OCI-LY3 (cell line): ENCODE measurements around the gene YPEL4.
A peak's percentile ranks its signal among the peaks of the same experiment; 100 is the strongest.

Experiments used
- H2AFZ ChIP-seq: fragments of 200-600, 300-600 bp; shearing (Covaris generic); 2 replicates; pipeline ENCODE4 v1.6.0; 2014; ENCODE audit warnings: antibody characterized with exemption, low read depth, low read length
- H3K27ac ChIP-seq: fragments of 200-600, 300-600 bp; sonication (generic); 2 replicates; pipeline ENCODE4 v1.5.1; 2014; ENCODE audit warnings: mild to moderate bottlenecking, low read length, moderate library complexity, mixed read lengths
- H3K27me3 ChIP-seq: fragments of 200-600, 300-600 bp; sonication (generic); 2 replicates; pipeline ENCODE4 v1.6.1; 2014; ENCODE audit warnings: low read depth, low read length, mixed read lengths
- H3K36me3 ChIP-seq: fragments of 200-600, 300-600 bp; sonication (generic); replicated peaks from 2 replicates; pipeline ENCODE3; 2014; ENCODE audit warnings: low read depth, low read length, mixed read lengths
- H3K4me1 ChIP-seq: fragments of 300-600, 200-600 bp; sonication (generic); 2 replicates; pipeline ENCODE4 v1.6.1; 2014; ENCODE audit warnings: low read length, mixed read lengths
- H3K4me2 ChIP-seq: fragments of 200-600, 300-600 bp; sonication (generic); 2 replicates; pipeline ENCODE4 v1.6.1; 2014; ENCODE audit warnings: low read length, mixed read lengths
- H3K4me3 ChIP-seq: fragments of 300-600, 200-600 bp; sonication (generic); 2 replicates; pipeline ENCODE4 v1.5.1; 2014; ENCODE audit warnings: antibody characterized with exemption, mild to moderate bottlenecking, low read length, moderate library complexity
- H3K79me2 ChIP-seq: fragments of 300-600, 200-600 bp; shearing (Covaris generic); 2 replicates; pipeline ENCODE4 v1.6.1; 2014; ENCODE audit warnings: mild to moderate bottlenecking, low read length, mixed read lengths
- H3K9ac ChIP-seq: fragments of 300-600, 200-600 bp; shearing (Covaris generic); 2 replicates; pipeline ENCODE4 v1.6.0; 2014; ENCODE audit warnings: mild to moderate bottlenecking, low read length, moderate library complexity
- H3K9me3 ChIP-seq: fragments of 200-600, 300-600 bp; shearing (Covaris generic); 2 replicates; pipeline ENCODE4 v1.6.1; 2014; ENCODE audit warnings: low read length, mixed read lengths; ENCODE audit not compliant: insufficient read depth
- H4K20me1 ChIP-seq: fragments of 200-600, 300-600 bp; sonication (generic); 2 replicates; pipeline ENCODE4 v1.6.1; 2016; ENCODE audit warnings: low read length, mixed read lengths; ENCODE audit not compliant: insufficient read depth
- EZH2phosphoT487 ChIP-seq: fragments of 200-600 bp; shearing (Covaris generic); IDR thresholded peaks from 2 replicates; pipeline ENCODE4 v1.6.1; 2018; ENCODE audit warnings: antibody characterized with exemption, mixed run types, low read depth
- TF ChIP-seq, protein P1 (sequence below): fragments of 200-600, 300-600 bp; sonication (generic); IDR thresholded peaks from 2 replicates; pipeline ENCODE4 v1.5.1; 2014; ENCODE audit warnings: antibody characterized with exemption, low read length, low read depth

YPEL4 gene

DNA sequence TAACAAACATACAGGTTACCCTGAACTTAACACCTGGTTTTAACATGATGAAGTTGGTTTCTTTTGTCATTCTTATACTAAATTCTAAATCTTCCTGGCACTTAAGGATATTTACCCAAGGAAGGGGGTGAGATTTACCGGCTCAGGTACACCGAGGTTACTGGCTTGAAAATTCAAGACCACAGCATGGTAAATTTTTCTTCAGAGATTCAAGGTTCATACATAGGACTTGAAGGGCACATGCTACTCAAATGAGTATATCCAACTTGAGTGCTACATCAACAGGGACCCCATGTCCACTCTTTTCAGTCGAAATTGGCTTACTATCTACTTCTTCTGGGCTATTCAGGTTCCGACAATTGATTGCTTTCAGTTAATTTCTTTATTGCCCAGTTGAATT lies 39.5 kb downstream of the YPEL4 start:
- Histone ChIP-seq H3K27me3 (peaks cover 56% of the 10 kb centered on the region), H3K4me1 (no peaks in the 10 kb centered on the region), H3K79me2 (no peaks in the 10 kb centered on the region), H2AFZ (no peak overlapping the region), H3K36me3 (no peaks in the 10 kb centered on the region), H3K4me3 (no peak overlapping the region), H3K9me3 (no peaks in the 10 kb centered on the region), H3K9ac (no peak overlapping the region), H3K4me2 (no peak overlapping the region), H3K27ac (no peak overlapping the region), H4K20me1 (no peaks in the 10 kb centered on the region)
- TF ChIP-seq, protein P1, sequence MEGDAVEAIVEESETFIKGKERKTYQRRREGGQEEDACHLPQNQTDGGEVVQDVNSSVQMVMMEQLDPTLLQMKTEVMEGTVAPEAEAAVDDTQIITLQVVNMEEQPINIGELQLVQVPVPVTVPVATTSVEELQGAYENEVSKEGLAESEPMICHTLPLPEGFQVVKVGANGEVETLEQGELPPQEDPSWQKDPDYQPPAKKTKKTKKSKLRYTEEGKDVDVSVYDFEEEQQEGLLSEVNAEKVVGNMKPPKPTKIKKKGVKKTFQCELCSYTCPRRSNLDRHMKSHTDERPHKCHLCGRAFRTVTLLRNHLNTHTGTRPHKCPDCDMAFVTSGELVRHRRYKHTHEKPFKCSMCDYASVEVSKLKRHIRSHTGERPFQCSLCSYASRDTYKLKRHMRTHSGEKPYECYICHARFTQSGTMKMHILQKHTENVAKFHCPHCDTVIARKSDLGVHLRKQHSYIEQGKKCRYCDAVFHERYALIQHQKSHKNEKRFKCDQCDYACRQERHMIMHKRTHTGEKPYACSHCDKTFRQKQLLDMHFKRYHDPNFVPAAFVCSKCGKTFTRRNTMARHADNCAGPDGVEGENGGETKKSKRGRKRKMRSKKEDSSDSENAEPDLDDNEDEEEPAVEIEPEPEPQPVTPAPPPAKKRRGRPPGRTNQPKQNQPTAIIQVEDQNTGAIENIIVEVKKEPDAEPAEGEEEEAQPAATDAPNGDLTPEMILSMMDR: no peak

DNA sequence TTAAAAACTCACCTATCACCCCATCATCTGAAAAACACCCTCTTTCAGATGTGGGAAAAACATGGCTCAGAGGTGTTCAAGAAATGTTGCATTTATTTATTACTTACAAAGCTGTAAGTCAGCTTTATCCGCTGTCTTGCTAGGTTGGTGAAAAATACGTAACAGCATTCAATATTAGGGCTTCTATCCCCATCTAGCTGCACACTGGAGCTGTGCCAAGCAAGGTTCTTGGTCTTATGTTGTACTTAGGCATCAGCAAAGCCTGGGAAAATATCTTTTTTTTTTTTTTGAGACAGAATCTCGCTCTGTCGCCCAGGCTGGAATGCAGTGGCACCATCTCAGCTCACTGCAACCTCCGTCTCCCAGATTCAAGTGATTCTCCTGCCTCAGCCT lies 44.7 kb downstream of the YPEL4 start:
- H3K36me3 ChIP-seq: no peaks in the 10 kb centered on the region
- H3K9ac ChIP-seq: no peak overlapping the region
- H2AFZ ChIP-seq: no peak overlapping the region
- no peak overlapping the region for H3K27ac ChIP-seq
- H4K20me1 ChIP-seq: no peaks in the 10 kb centered on the region
- TF ChIP-seq, protein P1: no peak
- no peak for TF ChIP-seq EZH2phosphoT487
- no peaks in the 10 kb centered on the region for H3K9me3 ChIP-seq
- H3K4me3 ChIP-seq: no peak overlapping the region
- no peaks in the 10 kb centered on the region for H3K4me1 ChIP-seq
- H3K27me3 ChIP-seq: peaks cover 30% of the 10 kb centered on the region
- H3K79me2 ChIP-seq: no peaks in the 10 kb centered on the region
- no peak overlapping the region for H3K4me2 ChIP-seq

DNA sequence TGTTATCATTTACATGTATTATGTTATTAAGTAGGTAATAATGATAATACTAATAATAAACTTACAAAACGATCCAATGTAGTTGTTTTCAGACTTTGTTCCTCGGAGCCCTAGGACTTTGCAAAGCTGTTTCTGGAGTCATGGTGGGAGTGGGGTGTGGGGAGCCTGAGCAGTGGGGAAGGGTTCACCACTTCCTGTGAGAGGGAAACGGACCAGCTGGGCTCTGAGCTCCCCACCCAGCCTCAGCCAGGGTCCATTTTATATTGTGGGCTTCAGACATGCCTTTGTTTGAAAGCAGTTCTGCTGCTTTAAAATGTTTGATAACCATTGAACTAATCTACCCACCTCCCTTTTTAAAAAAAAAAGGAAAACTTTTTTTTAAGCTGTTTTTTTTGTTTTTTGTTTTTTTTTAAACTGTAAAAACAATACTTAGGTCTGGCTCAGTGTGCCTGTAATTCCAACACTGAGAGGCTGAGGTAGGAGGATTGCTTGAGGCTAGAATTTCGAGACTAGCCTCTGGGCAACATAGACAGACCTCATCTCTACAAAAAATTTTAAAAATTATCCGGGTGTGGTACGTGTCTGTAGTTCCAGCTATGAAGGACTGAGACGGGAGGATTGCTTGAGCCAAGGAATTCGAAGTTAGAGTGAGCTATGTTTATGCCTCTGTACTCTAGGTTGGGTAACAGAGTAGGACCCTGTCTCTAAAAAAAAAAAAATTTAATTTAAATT lies 45.2 kb downstream of the YPEL4 start:
- H3K27ac ChIP-seq: no peak overlapping the region
- H3K9me3 ChIP-seq: no peaks in the 10 kb centered on the region
- H3K4me3 ChIP-seq: no peak overlapping the region
- H3K36me3 ChIP-seq: no peaks in the 10 kb centered on the region
- peak overlapping the region; percentile 12; the same call in 1 of the 2 replicates for H3K4me2 ChIP-seq
- H2AFZ ChIP-seq: 0 out of 2 replicates have a peak overlapping the region, but pooled peaks have one; percentile 7
- no peaks in the 10 kb centered on the region for H3K79me2 ChIP-seq
- no peaks in the 10 kb centered on the region for H4K20me1 ChIP-seq
- H3K4me1 ChIP-seq: no peaks in the 10 kb centered on the region
- peaks cover 26% of the 10 kb centered on the region for H3K27me3 ChIP-seq
- TF ChIP-seq, protein P1: no peak
- no peak for TF ChIP-seq EZH2phosphoT487
- H3K9ac ChIP-seq: no peak overlapping the region

DNA sequence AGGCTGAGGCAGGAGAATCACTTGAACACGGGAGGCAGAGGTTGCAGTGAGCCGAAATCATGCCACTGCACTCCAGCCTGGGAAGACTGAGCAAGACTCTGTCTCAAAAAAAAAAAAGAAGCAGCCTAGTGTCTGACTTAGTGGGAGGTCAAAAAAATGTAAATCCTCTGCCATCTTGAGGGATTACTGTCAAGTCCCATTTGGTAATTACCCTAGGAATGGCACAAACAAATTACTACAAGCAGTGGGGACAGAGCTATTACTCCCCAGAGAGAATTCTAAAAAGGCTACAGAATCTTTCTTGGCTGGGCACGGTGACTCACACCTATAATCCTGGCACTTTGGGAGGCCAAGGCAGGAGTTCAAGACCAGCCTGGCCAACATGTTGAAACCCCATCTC lies 48.4 kb downstream of the YPEL4 start:
- no peak overlapping the region for H3K27ac ChIP-seq
- H3K4me1 ChIP-seq: no peaks in the 10 kb centered on the region
- peaks cover 15% of the 10 kb centered on the region for H3K27me3 ChIP-seq
- H3K4me2 ChIP-seq: no peak overlapping the region
- H3K36me3 ChIP-seq: no peaks in the 10 kb centered on the region
- no peaks in the 10 kb centered on the region for H3K9me3 ChIP-seq
- no peak overlapping the region for H2AFZ ChIP-seq
- no peaks in the 10 kb centered on the region for H4K20me1 ChIP-seq
- no peak overlapping the region for H3K9ac ChIP-seq
- TF ChIP-seq, protein P1: no peak
- H3K79me2 ChIP-seq: no peaks in the 10 kb centered on the region
- H3K4me3 ChIP-seq: no peak overlapping the region
